B cell (primary cell): Measurements from ENCODE around the gene MYOCD.

ENCODE experiments used
- EZH2 ChIP-seq: IDR thresholded peaks from 2 replicates; pipeline ENCODE4 v1.6.1; 2012; ENCODE audit warnings: borderline replicate concordance, low read depth, mild to moderate bottlenecking, moderate library complexity, low read length; ENCODE audit not compliant: insufficient read depth, poor library complexity, severe bottlenecking
- TF ChIP-seq, protein P1 (sequence below): fragments of 200-600 bp; IDR thresholded peaks from one replicate; pipeline ENCODE4 v1.8.0; 2022; ENCODE audit warnings: antibody characterized with exemption, mild to moderate bottlenecking

DNA sequence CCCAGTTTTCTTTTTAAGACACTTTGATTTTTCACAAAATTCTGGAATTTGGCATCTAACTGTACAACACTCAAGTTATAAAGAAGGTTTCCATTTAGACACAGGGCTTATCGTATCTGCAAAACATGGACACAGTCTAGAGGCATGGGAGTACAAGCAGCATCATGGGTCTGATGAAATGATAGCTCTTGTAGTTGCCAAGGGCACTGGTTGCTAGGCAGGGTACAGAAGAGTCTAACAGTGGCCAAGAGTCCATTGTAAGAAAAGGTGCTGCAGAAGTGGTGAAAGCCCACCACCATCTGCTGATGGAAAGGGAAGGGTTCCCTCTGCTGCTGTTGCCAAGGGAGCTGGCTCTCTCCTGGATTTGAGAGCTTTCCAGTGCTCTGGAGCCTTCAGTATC, 20.8 kb downstream of the MYOCD start:
- TF ChIP-seq, protein P1, sequence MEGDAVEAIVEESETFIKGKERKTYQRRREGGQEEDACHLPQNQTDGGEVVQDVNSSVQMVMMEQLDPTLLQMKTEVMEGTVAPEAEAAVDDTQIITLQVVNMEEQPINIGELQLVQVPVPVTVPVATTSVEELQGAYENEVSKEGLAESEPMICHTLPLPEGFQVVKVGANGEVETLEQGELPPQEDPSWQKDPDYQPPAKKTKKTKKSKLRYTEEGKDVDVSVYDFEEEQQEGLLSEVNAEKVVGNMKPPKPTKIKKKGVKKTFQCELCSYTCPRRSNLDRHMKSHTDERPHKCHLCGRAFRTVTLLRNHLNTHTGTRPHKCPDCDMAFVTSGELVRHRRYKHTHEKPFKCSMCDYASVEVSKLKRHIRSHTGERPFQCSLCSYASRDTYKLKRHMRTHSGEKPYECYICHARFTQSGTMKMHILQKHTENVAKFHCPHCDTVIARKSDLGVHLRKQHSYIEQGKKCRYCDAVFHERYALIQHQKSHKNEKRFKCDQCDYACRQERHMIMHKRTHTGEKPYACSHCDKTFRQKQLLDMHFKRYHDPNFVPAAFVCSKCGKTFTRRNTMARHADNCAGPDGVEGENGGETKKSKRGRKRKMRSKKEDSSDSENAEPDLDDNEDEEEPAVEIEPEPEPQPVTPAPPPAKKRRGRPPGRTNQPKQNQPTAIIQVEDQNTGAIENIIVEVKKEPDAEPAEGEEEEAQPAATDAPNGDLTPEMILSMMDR, result no peak
- TF ChIP-seq EZH2, result no peak
